Common myeloid progenitor, CD34-positive (primary cell): ENCODE results near the gene SORL1.

Experiments
- CTCF ChIA-PET: fragments of 350-600 bp; sonication (Branson Sonifier 250); formaldehyde crosslinking; loops from one replicate; lab custom pipeline; 2021; ENCODE audit warnings: antibody characterized with exemption; lab: Charles Lee
- POLR2A ChIA-PET: fragments of 350-600 bp; sonication (Branson Sonifier 250); formaldehyde crosslinking; loops from one replicate; lab custom pipeline; 2021; ENCODE audit warnings: antibody characterized with exemption; lab: Charles Lee
- DNase-seq, 3 donors: peaks; one replicate each; pipeline versions ENCODE4 v3.0.0 to v3.0.0-alpha.2; 2013
- H3K27ac ChIP-seq, 2 experiments: 1 replicate in 1 of 2; 2 replicates in 1 of 2; pipeline ENCODE4 v1.7.0; 2013; ENCODE audit warnings: inconsistent platforms in 2 of 2, low read length in 2 of 2, mild to moderate bottlenecking in 2 of 2, low read depth in 1 of 2, moderate library complexity in 1 of 2; ENCODE audit not compliant: severe bottlenecking in 2 of 2, insufficient read depth in 1 of 2, poor library complexity in 1 of 2
- H3K27me3 ChIP-seq, 5 experiments: replicated peaks in 2 of 5; 1 replicate in 3 of 5; 2 replicates in 2 of 5; pipeline versions ENCODE4 v1.6.1 to v1.7.0; 2013; ENCODE audit warnings: low read length in 4 of 5, mild to moderate bottlenecking in 2 of 5, moderate library complexity in 2 of 5, inconsistent platforms in 1 of 5; ENCODE audit not compliant: insufficient read depth in 5 of 5, control insufficient read depth in 4 of 5
- H3K36me3 ChIP-seq, 4 experiments: 1 replicate in 2 of 4; 2 replicates in 2 of 4; pipeline versions ENCODE4 v1.6.1 to v1.7.0; 2013; ENCODE audit warnings: low read length in 3 of 4, control low read depth in 1 of 4, mild to moderate bottlenecking in 1 of 4; ENCODE audit not compliant: control insufficient read depth in 4 of 4, insufficient read depth in 4 of 4
- H3K4me1 ChIP-seq, 4 experiments: 1 replicate in 3 of 4; 2 replicates in 1 of 4; pipeline versions ENCODE4 v1.6.1 to v1.7.1; 2013; ENCODE audit warnings: low read length in 3 of 4, mild to moderate bottlenecking in 3 of 4, control low read depth in 1 of 4, inconsistent platforms in 1 of 4, moderate library complexity in 1 of 4; ENCODE audit not compliant: control insufficient read depth in 4 of 4, insufficient read depth in 4 of 4; ENCODE audit errors: control extremely low read depth in 1 of 4
- H3K4me3 ChIP-seq, 7 experiments: 1 replicate in 4 of 7; 2 replicates in 3 of 7; pipeline versions ENCODE4 v1.5.1 to v1.7.0; 2013; ENCODE audit warnings: mild to moderate bottlenecking in 7 of 7, low read length in 6 of 7, moderate library complexity in 6 of 7, inconsistent platforms in 2 of 7, low read depth in 2 of 7, control low read depth in 1 of 7; ENCODE audit not compliant: insufficient read depth in 4 of 7, control insufficient read depth in 1 of 7; ENCODE audit errors: extremely low read depth in 1 of 7
- H3K9me3 ChIP-seq, 5 experiments: 1 replicate in 4 of 5; 2 replicates in 1 of 5; pipeline versions ENCODE4 v1.6.1 to v1.7.1; 2013; ENCODE audit warnings: low read length in 4 of 5, mild to moderate bottlenecking in 2 of 5, inconsistent platforms in 1 of 5, low read depth in 1 of 5, moderate library complexity in 1 of 5; ENCODE audit not compliant: control insufficient read depth in 4 of 5, insufficient read depth in 2 of 5; ENCODE audit errors: control extremely low read depth in 1 of 5
- WGBS: methylation state at CpG from one replicate; pipeline ENCODE4 v1.1.5; 2013; ENCODE audit not compliant: insufficient coverage; 5-methylcytosine and 5-hydroxymethylcytosine counted together

Gene SORL1

DNA sequence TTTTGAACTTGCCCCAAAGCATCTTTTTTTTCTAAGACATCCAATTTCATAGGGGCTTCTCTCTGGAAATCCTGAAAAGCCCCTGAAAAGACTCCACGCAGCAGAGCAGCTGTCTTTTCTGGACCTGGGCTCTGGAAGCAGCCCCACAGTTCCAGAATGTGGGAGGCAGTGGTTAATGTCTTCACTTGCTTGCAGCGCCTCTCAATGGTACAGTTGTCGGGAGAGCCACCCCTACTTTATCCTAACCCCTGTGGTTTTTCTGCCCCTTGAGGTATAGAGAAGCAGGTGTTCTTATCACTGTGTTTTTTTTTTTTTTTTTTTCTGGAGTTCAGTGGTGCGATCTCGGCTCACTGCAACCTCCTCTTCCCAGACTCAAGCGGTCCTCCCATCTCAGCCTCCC is 84.0 kb downstream of the SORL1 start:
- WGBS = no CpG with 5 or more reads among the region's 6 CpGs
- no peaks in the 10 kb centered on the region for H3K9me3 ChIP-seq
- no peak overlapping the region for H3K27ac ChIP-seq
- DNase-seq = no peak
- ChIA-PET POLR2A (interaction anchor here (0.7 kb wide), 2 partner anchors 21 to 215 kb away, joined by 3 to 6 read pairs; no protein-coding TSS in a partner anchor), CTCF (interaction anchor here (0.9 kb wide), 1 partner anchor 85 kb away, joined by 3 read pairs; no protein-coding TSS in a partner anchor)
- H3K4me1 ChIP-seq = peaks cover 6 to 15% (median 9%) of the 10 kb centered on the region in 4 experiments
- no peaks in the 10 kb centered on the region for H3K27me3 ChIP-seq
- no peak overlapping the region for H3K4me3 ChIP-seq
- peaks cover 7 to 41% (median 25%) of the 10 kb centered on the region in 4 experiments for H3K36me3 ChIP-seq

DNA sequence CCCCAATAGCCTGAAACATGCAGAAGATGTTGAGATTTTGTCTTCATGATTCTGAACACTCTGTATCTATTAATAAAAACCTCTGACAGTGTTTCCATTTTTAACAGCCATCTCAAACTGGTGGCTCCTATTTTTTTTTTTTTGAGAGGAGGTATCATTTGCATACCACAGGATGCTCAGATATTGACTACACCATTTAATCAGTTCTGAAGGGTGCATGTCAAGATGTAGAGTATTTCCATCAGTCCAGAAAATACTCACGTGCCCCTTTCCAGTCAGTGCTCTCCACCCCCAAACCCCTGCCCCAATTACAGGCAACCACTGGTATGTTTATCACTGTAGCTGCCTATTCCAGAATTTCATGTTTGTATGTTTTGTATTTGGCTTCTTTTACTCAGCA is 85.9 kb downstream of the SORL1 start:
- CTCF ChIA-PET = no interaction called here
- H3K36me3 ChIP-seq = peaks cover 7 to 28% (median 20%) of the 10 kb centered on the region in 4 experiments
- peaks cover 6 to 14% (median 9%) of the 10 kb centered on the region in 4 experiments for H3K4me1 ChIP-seq
- 100% methylated on average over 1 of the region's 1 CpG for WGBS
- POLR2A ChIA-PET = no interaction called here
- no peak for DNase-seq
- H3K27ac ChIP-seq = no peak overlapping the region
- H3K27me3 ChIP-seq = no peaks in the 10 kb centered on the region
- H3K9me3 ChIP-seq = no peaks in the 10 kb centered on the region
- no peak overlapping the region for H3K4me3 ChIP-seq

DNA sequence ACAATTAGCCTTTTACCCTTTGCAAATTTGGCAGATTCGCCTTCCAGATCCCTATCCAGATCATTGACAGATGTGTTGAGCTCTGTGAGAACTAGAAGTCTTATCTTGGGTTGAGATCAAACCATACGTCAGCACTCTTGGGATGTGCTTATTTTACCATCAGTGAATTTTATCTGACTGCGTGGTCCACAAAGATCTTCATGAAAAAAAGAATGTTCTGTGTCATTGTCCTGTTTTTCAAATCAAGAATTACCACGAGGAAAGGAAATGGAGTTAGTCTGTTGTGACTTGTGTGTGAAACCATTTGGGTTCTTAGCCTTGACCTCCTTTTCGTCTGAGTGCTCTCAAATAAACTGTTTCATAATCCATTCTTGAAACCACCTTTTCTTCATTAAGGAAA is 86.9 kb downstream of the SORL1 start:
- POLR2A ChIA-PET = no interaction called here
- H3K27me3 ChIP-seq = no peaks in the 10 kb centered on the region

DNA sequence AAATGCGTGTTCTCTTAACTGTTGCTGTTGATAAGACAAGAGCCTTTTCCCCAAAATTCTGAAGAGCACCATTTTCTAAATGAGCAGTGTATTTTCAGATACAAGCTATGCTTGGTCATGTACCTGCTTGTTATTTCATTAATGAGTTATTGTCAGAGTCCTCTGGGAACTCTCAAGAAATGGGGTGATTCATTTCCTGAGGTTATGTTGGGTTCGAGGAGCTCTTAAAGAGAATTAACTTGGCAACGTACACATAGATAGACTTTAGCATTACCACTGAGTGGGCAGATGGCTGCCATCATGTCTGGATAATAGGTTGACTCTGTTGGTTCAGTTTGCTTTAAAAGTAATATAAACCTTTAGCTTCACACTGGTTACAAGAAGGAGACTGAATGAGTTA is 88.5 kb downstream of the SORL1 start:
- Histone ChIP-seq H3K9me3 (no peaks in the 10 kb centered on the region), H3K27me3 (no peaks in the 10 kb centered on the region), H3K36me3 (peaks cover 14 to 37% (median 29%) of the 10 kb centered on the region in 4 experiments), H3K27ac (no peak overlapping the region), H3K4me1 (peaks cover 3 to 22% (median 11%) of the 10 kb centered on the region in 4 experiments), H3K4me3 (no peak overlapping the region)
- CTCF ChIA-PET = interaction anchor here (1.5 kb wide), 1 partner anchor 51 kb away, joined by 3 read pairs; no protein-coding TSS in a partner anchor
- POLR2A ChIA-PET = no interaction called here
- WGBS = 81% methylated on average over 3 of the region's 3 CpGs
- no peak for DNase-seq

More for the DNA sequence above, 86.9 kb downstream of the SORL1 start:
- Histone ChIP-seq H3K9me3 (no peaks in the 10 kb centered on the region), H3K36me3 (peaks cover 12 to 34% (median 26%) of the 10 kb centered on the region in 4 experiments), H3K4me1 (peaks cover under 1 to 6% (median 3%) of the 10 kb centered on the region in 4 experiments), H3K27ac (no peak overlapping the region), H3K4me3 (no peak overlapping the region)
- DNase-seq = no peak
- CTCF ChIA-PET = no interaction called here
- WGBS = 96% methylated on average over 3 of the region's 5 CpGs

DNA sequence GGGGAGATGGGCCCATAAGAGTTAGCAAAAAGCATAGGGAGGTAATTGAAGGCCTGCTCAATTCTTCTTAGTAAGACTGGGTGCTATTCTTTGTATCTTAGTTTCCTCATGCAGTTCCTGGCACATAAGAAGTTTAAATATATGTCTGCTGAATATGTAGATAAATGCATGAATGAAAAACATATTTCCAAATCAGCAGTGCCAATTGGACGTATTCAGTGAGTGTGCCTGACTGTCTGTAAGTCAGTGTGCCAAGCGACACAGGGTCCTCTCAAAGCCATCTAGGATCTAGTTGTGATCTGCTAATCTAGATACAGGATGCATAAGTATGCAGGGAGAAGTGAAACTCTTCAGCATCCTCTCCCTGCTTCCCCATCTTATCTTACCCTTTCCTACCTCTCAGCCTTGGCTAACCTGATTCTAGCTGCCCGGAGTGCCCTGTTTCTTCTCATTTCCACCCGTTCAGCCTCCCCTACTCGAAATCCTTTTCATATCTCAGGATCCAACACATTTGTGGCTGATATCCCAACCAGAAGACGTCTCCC is 91.8 kb downstream of the SORL1 start:
- ChIA-PET POLR2A (interaction anchor here (0.7 kb wide), 1 partner anchor 13 kb away, joined by 5 read pairs; no protein-coding TSS in a partner anchor), CTCF (no interaction called here)
- peaks cover 22 to 51% (median 40%) of the 10 kb centered on the region in 4 experiments for H3K36me3 ChIP-seq

DNA sequence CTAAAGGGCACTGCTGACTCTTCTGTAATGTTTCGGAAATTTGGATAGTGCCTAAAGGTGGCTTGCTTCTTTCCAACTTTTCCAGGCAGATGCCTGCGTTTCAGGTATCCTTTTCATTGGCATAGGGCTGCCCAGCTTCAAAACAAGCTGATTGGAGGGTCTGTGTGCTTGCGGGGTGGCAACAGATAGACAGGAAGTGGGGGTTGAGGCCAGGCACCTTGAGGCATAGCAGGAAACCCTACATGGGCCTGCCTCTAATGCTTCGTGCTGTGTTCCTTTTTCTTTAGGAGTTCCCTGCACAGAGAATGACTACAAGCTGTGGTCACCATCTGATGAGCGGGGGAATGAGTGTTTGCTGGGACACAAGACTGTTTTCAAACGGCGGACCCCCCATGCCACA is 92.8 kb downstream of the SORL1 start:
- POLR2A ChIA-PET = interaction anchor here (0.6 to 0.9 kb wide), 2 partner anchors 10 to 12 kb away, joined by 3 read pairs; no protein-coding TSS in a partner anchor
- CTCF ChIA-PET = interaction anchor here (2.9 kb wide), 1 partner anchor 11 kb away, joined by 9 read pairs; no protein-coding TSS in a partner anchor
- peak overlapping the region in 1 of 7 experiments; percentile 34 for H3K4me3 ChIP-seq

More for the DNA sequence above, 91.8 kb downstream of the SORL1 start:
- 96% methylated on average over 5 of the region's 6 CpGs for WGBS
- no peak overlapping the region for H3K4me3 ChIP-seq
- H3K9me3 ChIP-seq = no peaks in the 10 kb centered on the region
- no peak for DNase-seq
- no peaks in the 10 kb centered on the region for H3K27me3 ChIP-seq
- no peak overlapping the region for H3K27ac ChIP-seq
- peaks cover 3 to 30% (median 13%) of the 10 kb centered on the region in 4 experiments for H3K4me1 ChIP-seq

DNA sequence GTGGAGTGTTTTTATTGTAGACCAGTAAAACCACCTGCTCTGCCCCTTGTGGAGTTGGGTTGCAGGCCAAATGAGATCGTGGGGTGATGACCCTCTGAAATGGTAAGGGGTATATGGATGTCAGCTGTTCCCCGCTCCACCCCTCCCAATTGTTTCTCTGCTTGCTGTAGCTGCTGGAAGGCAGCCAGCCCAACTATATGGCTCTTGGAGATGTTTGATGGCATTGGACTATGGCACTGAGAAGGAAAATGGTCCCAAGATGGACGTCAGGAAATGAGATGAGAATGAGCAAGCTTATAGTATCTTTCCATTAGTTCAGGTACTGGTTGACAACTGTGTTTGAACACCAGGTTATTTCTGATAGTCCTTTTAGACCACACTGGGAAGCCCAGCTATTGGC is 95.5 kb downstream of the SORL1 start:
- ChIA-PET POLR2A (no interaction called here), CTCF (interaction anchor here (1.5 to 2.9 kb wide), 3 partner anchors 8 to 44 kb away, joined by 3 to 9 read pairs (median 6); no protein-coding TSS in a partner anchor)
- 100% methylated on average over 1 of the region's 3 CpGs for WGBS
- H3K4me1 ChIP-seq = peaks cover 3 to 30% (median 11%) of the 10 kb centered on the region in 4 experiments
- H3K27me3 ChIP-seq = no peaks in the 10 kb centered on the region
- H3K9me3 ChIP-seq = no peaks in the 10 kb centered on the region
- no peak overlapping the region for H3K4me3 ChIP-seq
- H3K27ac ChIP-seq = no peak overlapping the region
- DNase-seq = no peak
- peaks cover 21 to 77% (median 49%) of the 10 kb centered on the region in 4 experiments for H3K36me3 ChIP-seq

More for the DNA sequence above, 92.8 kb downstream of the SORL1 start:
- Histone ChIP-seq H3K4me1 (peaks cover 3 to 30% (median 13%) of the 10 kb centered on the region in 4 experiments), H3K27ac (no peak overlapping the region), H3K27me3 (no peaks in the 10 kb centered on the region), H3K36me3 (peaks cover 22 to 56% (median 42%) of the 10 kb centered on the region in 4 experiments), H3K9me3 (no peaks in the 10 kb centered on the region)
- DNase-seq = peak in 2 of 3 donors; percentile 43 to 49
- 62% methylated on average over 7 of the region's 7 CpGs for WGBS
